GM19351 (cell line): Measurements from ENCODE around the gene ATP4B.

Experiments used
- ATAC-seq: cut with Tn5 transposase; IDR thresholded peaks from one replicate; pipeline ENCODE4 v1.9.1; 2021; ENCODE audit warnings: mild to moderate bottlenecking, moderate library complexity; ENCODE audit not compliant: unreplicated experiment

ATP4B gene

DNA sequence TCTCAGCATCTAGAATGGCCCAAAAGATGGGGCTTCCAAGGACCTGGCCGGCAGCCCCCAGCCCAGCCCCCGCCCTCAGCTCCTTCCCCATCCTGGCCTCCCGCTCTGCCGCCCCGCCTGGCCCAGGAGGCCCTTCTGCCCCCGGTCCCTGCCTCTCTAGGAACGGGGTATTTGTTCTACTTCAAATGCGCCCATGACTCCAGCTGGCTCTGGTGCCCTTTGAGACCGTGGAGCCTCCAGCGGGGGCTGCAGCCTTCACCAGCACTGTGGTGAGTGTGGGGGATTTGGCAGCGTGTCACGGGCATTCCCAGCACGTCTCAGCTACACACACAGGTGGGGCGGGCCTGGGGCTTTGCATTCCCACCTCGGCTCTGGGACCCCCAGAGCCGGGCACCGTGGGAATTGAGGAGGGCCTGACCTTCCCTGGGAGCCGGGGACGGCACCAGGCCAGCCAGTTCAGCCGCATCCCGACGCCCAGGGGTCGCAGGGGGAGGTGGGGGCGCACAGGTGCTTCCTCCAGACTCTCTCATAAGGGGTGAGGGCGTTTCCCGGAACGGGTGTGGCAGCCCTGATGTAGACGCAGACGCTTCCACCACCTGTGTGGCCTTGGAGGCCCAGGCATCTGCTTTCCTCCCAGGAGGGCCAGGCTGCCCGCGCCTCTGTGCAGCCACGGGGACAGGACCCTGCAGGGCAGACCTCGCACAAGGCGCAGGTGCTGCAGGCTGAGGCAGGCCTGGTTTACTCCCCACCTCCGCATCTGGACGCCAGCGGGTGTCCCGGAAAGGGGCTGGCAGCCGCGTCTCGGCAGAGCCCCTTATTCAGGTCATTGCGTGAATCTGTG is 947 bp downstream of the ATP4B start:
- no peak for ATAC-seq

GRCh38 chr13:113656003-113656588 is 1.9 kb downstream of the ATP4B start:
- ATAC-seq: no peak

DNA sequence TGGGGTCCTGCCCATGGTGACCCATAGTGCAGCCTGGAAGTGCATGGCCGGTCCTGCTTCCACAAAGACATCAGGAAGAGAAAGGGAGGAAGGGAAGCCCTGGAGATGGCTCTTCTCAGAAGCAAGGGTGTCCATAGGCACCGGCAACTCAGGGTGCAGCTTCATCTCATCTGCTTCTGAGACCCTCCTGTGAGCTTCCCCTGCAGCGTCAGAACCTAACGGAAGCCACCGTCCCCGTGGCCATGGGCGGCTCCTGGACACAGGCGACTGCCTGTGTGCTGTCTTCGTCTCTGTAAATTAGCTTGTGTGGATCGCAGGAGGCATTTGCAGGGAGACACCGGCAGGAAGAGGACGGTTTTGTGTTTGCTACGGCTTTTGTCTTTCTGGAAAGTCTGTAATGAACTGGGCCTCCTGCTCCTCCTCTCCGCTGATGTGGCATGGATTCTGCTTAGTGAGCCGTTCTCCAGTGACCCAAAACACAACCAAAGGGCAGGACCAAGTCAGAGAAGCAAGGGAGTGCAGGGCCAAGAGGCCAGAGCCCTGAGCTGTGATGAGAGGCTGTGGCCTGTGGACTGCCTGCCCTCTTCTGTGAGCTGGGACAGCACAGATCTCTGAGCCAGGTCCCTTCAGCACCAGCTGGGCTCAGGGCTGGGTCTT is 2.5 kb downstream of the ATP4B start:
- no peak for ATAC-seq

GRCh38 chr13:113654591-113655345 is 3.2 kb downstream of the ATP4B start:
- no peak for ATAC-seq

GRCh38 chr13:113654175-113654560 is 3.8 kb downstream of the ATP4B start:
- no peak for ATAC-seq

GRCh38 chr13:113653264-113654174 is 4.5 kb downstream of the ATP4B start:
- ATAC-seq: no peak

GRCh38 chr13:113652404-113653263 is 5.4 kb downstream of the ATP4B start:
- no peak for ATAC-seq

DNA sequence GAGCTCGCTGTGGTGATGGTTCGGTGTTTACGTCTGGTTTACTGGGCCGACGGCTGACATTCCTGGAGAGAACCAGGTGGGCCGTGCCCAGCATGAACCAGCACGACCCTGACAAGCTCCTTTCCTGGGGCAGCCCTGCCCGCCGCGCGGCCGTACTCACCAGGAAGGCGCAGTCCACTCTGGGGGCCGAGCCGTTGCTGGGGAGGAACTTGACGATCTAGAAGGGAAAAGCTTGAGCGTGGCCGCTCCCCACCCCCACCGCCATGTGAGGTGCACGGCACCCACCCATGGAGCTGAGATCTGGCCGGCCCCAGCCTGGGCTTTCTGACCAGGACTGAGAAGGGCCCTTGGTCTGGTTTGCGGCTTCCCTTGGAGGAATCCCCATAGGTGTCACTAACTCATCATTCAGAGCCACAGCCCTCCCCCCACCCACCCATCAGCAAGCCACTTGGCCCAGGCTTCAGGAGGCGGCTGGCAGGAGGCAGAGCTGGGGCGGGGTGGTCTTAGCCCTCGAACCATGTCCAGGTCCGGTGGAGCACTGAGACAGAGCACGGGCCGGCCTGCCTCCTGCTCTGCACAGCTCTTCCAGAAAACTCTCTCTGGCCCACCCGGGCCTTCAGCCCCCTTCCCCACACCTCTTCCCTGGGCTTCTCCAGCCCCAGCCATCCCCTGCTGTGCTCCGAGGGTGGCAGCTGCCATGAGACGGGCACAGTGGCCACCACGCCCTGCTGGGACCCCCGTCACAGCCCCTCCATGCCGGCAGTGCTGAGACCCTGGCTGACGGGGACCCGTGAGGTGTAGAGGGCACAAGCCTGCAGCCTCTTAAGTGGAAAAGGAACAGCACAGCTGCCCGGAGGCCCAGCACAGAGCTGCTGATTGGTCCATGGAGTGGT is 6.2 kb downstream of the ATP4B start:
- no peak for ATAC-seq

DNA sequence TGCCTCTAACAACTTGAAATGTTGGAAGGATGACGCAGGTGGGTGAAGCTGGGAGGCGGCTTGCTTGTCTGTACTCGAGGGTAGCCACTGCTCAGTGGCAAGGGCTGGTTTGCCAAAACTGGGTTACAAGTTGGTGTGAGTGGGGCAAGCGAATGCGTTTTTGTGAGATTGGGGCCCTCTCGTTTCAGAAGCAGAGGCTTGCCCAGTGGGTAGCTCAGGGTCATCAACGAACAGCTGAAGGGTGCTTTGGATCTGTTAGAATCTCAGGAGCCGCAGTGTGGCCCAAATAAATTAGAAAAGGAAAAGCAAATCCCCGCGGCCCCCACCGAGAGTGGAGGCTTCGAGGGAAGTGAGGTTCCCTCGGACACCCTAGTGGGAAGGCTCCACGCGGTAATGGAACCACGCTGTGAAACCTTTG is 7.3 kb downstream of the ATP4B start:
- no peak for ATAC-seq

GRCh38 chr13:113650275-113650674 is 7.7 kb downstream of the ATP4B start:
- no peak for ATAC-seq

DNA sequence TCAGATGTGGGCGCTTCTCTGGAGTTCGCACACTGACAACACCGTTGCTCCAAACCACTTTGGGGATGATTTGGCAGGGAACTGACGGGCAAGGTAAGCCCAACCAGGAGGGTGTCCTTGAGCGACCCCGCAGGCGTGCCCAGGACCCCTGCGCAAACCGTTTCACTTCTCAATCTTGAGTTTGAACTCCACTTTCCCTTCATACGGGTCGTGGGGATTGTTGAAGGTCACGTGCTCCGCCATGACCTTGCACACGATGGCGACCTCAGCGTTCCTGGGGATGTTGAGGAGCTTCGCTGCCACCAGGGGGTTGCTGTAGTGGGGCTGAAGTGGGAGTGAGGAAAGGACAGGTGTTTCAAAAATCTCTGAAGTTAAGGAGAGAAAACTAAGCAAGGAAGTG is 8.8 kb downstream of the ATP4B start:
- no peak for ATAC-seq

DNA sequence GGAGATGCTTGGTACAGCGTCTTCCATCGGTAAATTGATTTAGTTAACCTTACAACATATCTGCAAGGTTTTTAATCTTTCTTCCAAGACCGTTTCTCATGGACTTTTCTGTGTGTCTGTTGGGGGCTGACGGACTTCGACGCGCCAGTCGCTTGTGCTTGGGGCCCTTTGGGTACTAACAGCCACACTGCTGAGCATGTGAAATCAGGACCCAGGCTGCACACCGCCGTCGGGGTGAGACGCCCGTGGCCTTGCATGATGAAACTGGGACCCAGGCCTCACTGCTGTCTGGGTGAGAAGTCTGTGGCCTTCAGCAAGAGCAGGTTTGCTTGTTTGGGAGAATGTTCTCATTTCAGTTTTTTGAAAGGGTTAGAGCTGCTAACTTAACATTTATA is 9.8 kb downstream of the ATP4B start:
- ATAC-seq: no peak

DNA sequence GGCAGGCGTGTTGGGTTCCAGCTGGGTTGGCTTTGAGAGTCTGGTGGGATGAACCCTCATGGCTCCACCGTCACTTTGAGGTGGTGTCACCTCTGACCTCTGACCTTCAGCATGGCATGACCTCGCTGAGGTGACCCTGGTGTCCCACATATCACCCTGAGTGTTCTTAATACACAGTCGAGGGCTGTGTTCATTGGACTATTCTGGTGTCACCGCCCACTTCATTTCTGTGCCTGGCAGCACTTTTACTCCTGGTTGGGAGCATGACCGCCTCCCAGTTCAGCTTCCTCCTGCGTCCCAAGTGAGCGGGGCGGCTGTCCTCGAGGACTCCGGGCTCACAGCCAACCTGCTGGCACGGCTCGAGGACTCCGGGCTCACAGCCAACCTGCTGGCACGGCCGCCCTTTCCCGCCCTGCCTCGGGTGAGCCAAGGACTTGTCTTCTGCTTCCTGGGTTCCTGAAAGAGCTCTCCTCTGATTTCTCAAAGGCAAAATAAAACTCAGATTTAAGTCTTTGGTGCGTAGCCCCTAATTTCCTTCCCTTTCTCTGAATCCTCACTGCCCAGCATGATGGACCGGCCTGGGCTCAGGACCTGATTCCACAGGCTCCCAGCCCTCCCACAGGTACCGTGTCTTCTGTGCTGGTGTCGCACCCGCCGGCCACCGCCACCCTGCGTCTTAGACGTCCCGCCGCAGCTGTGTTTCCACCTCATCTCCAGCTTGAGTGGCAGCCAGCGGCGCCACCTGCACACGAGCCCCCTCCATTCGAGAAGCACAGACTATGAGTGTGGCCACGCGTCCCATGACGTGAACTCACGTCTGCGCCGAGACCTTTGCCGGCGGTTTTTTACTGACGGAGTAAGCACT is 10.4 kb downstream of the ATP4B start:
- ATAC-seq: no peak

- ATAC-seq: no peak
Observed at GRCh38 chr13:113646921-113647340, 11.1 kb downstream of the ATP4B start.

GRCh38 chr13:113646376-113646775 is 11.6 kb downstream of the ATP4B start:
- ATAC-seq: no peak

- ATAC-seq: no peak
Observed at GRCh38 chr13:113645329-113645728, 12.7 kb downstream of the ATP4B start.

- ATAC-seq: no peak
Observed at GRCh38 chr13:113644800-113645199, 13.2 kb downstream of the ATP4B start.
